WTC11 (cell line): Measurements from ENCODE around the gene CFAP221. TPM values are rescaled to one million over a fixed set of nuclear protein-coding genes. Genes with fewer than 3 reads are reported as not detected.

ENCODE experiments used
- ATAC-seq: fragments of 200-7000 bp; cut with Tn5 transposase; 2 replicates; pipeline ENCODE4 v1.10.0; 2021; ENCODE audit warnings: mild to moderate bottlenecking, moderate library complexity
- CTCF ChIA-PET: fragments of 300-600 bp; sonication (Branson Sonifier 250); formaldehyde crosslinking; loops from one replicate; lab custom pipeline; 2021; ENCODE audit warnings: antibody characterized with exemption; lab: Charles Lee
- POLR2A ChIA-PET: fragments of 350-600 bp; sonication (Branson Sonifier 250); formaldehyde crosslinking; loops from one replicate; lab custom pipeline; 2021; ENCODE audit warnings: antibody characterized with exemption; lab: Charles Lee
- DNase-seq: peaks from one replicate; pipeline ENCODE4 v3.0.0; 2021; ENCODE audit warnings: low spot score
- H3K27ac Mint-ChIP-seq: 2 replicates; pipeline ENCODE4 v1.8.0; 2021; ENCODE audit warnings: mixed read lengths
- H3K27me3 Mint-ChIP-seq: 2 replicates; pipeline ENCODE4 v1.8.0; 2021; ENCODE audit warnings: low read depth, mild to moderate bottlenecking, moderate library complexity, mixed read lengths
- H3K36me3 Mint-ChIP-seq: 2 replicates; pipeline ENCODE4 v1.8.0; 2021; ENCODE audit warnings: mixed read lengths
- H3K4me1 Mint-ChIP-seq: 2 replicates; pipeline ENCODE4 v1.8.0; 2022; ENCODE audit warnings: mixed read lengths
- H3K4me3 Mint-ChIP-seq: 2 replicates; pipeline ENCODE4 v1.8.0; 2021; ENCODE audit warnings: mild to moderate bottlenecking, moderate library complexity, mixed read lengths
- H3K9me3 Mint-ChIP-seq: 2 replicates; pipeline ENCODE4 v1.8.0; 2021; ENCODE audit warnings: mixed read lengths
- ATF3 ChIP-seq: sonication (generic); formaldehyde crosslinking; conservative IDR thresholded peaks from 2 replicates; pipeline ENCODE4 v1.8.1; 2022; ENCODE audit warnings: mild to moderate bottlenecking, missing genetic modification reagents
- ATF6 ChIP-seq: sonication (generic); formaldehyde crosslinking; IDR thresholded peaks from 2 replicates; pipeline ENCODE4 v1.8.1; 2023; ENCODE audit warnings: mild to moderate bottlenecking, missing genetic modification reagents
- FOXP1 ChIP-seq: sonication (generic); formaldehyde crosslinking; IDR thresholded peaks from 2 replicates; pipeline ENCODE4 v1.8.0; 2022; ENCODE audit warnings: missing genetic modification reagents, mild to moderate bottlenecking, moderate library complexity, borderline replicate concordance
- GRHL2 ChIP-seq: fragments of 250-450 bp; sonication (Bioruptor Pico); IDR thresholded peaks from 2 replicates; pipeline ENCODE4 v1.8.0; 2022; ENCODE audit warnings: mild to moderate bottlenecking, moderate library complexity; ENCODE audit not compliant: insufficient replicate concordance, severe bottlenecking
- JUN ChIP-seq: sonication (generic); formaldehyde crosslinking; IDR thresholded peaks from 2 replicates; pipeline ENCODE4 v1.8.0; 2023; ENCODE audit warnings: mild to moderate bottlenecking, missing genetic modification reagents
- KAT7 ChIP-seq: sonication (generic); formaldehyde crosslinking; IDR thresholded peaks from 2 replicates; pipeline ENCODE4 v1.8.1; 2023; ENCODE audit warnings: missing genetic modification reagents, mild to moderate bottlenecking, borderline replicate concordance
- MLX ChIP-seq: sonication (generic); formaldehyde crosslinking; IDR thresholded peaks from 2 replicates; pipeline ENCODE4 v1.8.1; 2023; ENCODE audit warnings: mild to moderate bottlenecking, missing genetic modification reagents, moderate library complexity
- MXD4 ChIP-seq: fragments of 250-450 bp; sonication (Bioruptor Pico); IDR thresholded peaks from 2 replicates; pipeline ENCODE4 v1.8.0; 2021; ENCODE audit warnings: mild to moderate bottlenecking, moderate library complexity, borderline replicate concordance
- MYBL2 ChIP-seq: sonication (generic); formaldehyde crosslinking; IDR thresholded peaks from 2 replicates; pipeline ENCODE4 v1.8.1; 2023; ENCODE audit warnings: mild to moderate bottlenecking, moderate library complexity, missing genetic modification reagents
- NFATC4 ChIP-seq: fragments of 250-450 bp; sonication (Bioruptor Pico); IDR thresholded peaks from 2 replicates; pipeline ENCODE4 v1.9.0; 2021; ENCODE audit warnings: mild to moderate bottlenecking
- NR2C2 ChIP-seq: sonication (generic); formaldehyde crosslinking; IDR thresholded peaks from 2 replicates; pipeline ENCODE4 v1.8.0; 2022; ENCODE audit warnings: mild to moderate bottlenecking, missing genetic modification reagents
- NR3C1 ChIP-seq: sonication (generic); formaldehyde crosslinking; conservative IDR thresholded peaks from 2 replicates; pipeline ENCODE4 v1.8.1; 2023; ENCODE audit warnings: low read depth, mild to moderate bottlenecking, missing genetic modification reagents
- PREB ChIP-seq: sonication (generic); formaldehyde crosslinking; IDR thresholded peaks from 2 replicates; pipeline ENCODE4 v1.8.1; 2022; ENCODE audit warnings: mild to moderate bottlenecking, missing genetic modification reagents, moderate library complexity, borderline replicate concordance
- RELA ChIP-seq: sonication (generic); formaldehyde crosslinking; IDR thresholded peaks from 2 replicates; pipeline ENCODE4 v1.8.1; 2022; ENCODE audit warnings: missing genetic modification reagents, mild to moderate bottlenecking, borderline replicate concordance
- SP1 ChIP-seq: sonication (generic); formaldehyde crosslinking; conservative IDR thresholded peaks from 2 replicates; pipeline ENCODE4 v1.8.1; 2022; ENCODE audit warnings: missing genetic modification reagents
- STAT6 ChIP-seq: sonication (generic); formaldehyde crosslinking; conservative IDR thresholded peaks from 2 replicates; pipeline ENCODE4 v1.8.1; 2023; ENCODE audit warnings: mild to moderate bottlenecking, low read depth, missing genetic modification reagents, moderate library complexity
- USF1 ChIP-seq: sonication (generic); formaldehyde crosslinking; IDR thresholded peaks from 2 replicates; pipeline ENCODE4 v1.8.0; 2022; ENCODE audit warnings: mild to moderate bottlenecking, missing genetic modification reagents
- ZNF138 ChIP-seq: sonication (generic); formaldehyde crosslinking; conservative IDR thresholded peaks from 2 replicates; pipeline ENCODE4 v1.8.1; 2022; ENCODE audit warnings: mild to moderate bottlenecking, moderate library complexity, missing genetic modification reagents
- ZNF317 ChIP-seq: sonication (generic); formaldehyde crosslinking; IDR thresholded peaks from 2 replicates; pipeline ENCODE4 v1.8.1; 2023; ENCODE audit warnings: low read depth, mild to moderate bottlenecking, moderate library complexity, missing genetic modification reagents, borderline replicate concordance
- ZNF396 ChIP-seq: fragments of 250-450 bp; sonication (Bioruptor Pico); IDR thresholded peaks from 2 replicates; pipeline ENCODE4 v1.8.0; 2021; ENCODE audit warnings: mild to moderate bottlenecking, moderate library complexity, borderline replicate concordance
- ZNF532 ChIP-seq: fragments of 250-450 bp; sonication (Bioruptor Pico); IDR thresholded peaks from 2 replicates; pipeline ENCODE4 v1.9.0; 2021; ENCODE audit warnings: mild to moderate bottlenecking, borderline replicate concordance
- total RNA-seq: library from RNA; stranded (reverse); gene quantifications from 3 replicates; pipeline ENCODE4 v1.2.3, GENCODE V29; 2021

The CFAP221 gene
- total RNA-seq, 1 experiment from 2014 or later, result 0.35 TPM

- TF ChIP-seq ATF6 (CRISPR knock-in tag) (no peak), PREB (CRISPR knock-in tag) (no peak), ZNF396 (CRISPR knock-in tag) (no peak), ZNF317 (CRISPR knock-in tag) (no peak), USF1 (CRISPR knock-in tag) (no peak), JUN (CRISPR knock-in tag) (no peak), ZNF138 (CRISPR knock-in tag) (no peak)
Observed at GRCh38 chr2:119536707-119537106, 7.5 kb upstream of the CFAP221 start (continued).

GRCh38 chr2:119537792-119538191 is 6.5 kb upstream of the CFAP221 start:
- ChIA-PET CTCF (interaction anchor here (0.6 to 0.7 kb wide), 2 partner anchors 71 to 612 kb away, joined by 3 read pairs; no protein-coding TSS in a partner anchor), POLR2A (interaction anchor here (0.6 kb wide), 1 partner anchor 154 kb away, joined by 3 read pairs; no protein-coding TSS in a partner anchor)
- H3K27me3 Mint-ChIP-seq, result peaks cover 6% of the 10 kb centered on the region
- peaks cover 9% of the 10 kb centered on the region for H3K4me1 Mint-ChIP-seq
- H3K9me3 Mint-ChIP-seq, result peaks cover 23% of the 10 kb centered on the region
- H3K36me3 Mint-ChIP-seq, result peaks cover 22% of the 10 kb centered on the region
- ATAC-seq, result no peak
- H3K4me3 Mint-ChIP-seq, result no peak overlapping the region
- no peak overlapping the region for H3K27ac Mint-ChIP-seq
- no peak for DNase-seq
- TF ChIP-seq NR3C1 (CRISPR knock-in tag), result no peak
- no peak for TF ChIP-seq RELA (CRISPR knock-in tag)
- TF ChIP-seq MLX (CRISPR knock-in tag), result no peak
- no peak for TF ChIP-seq ZNF532 (CRISPR knock-in tag)
- TF ChIP-seq NFATC4, result no peak
- TF ChIP-seq KAT7 (CRISPR knock-in tag), result no peak
- TF ChIP-seq STAT6 (CRISPR knock-in tag), result no peak
- TF ChIP-seq MXD4 (CRISPR knock-in tag), result no peak
- no peak for TF ChIP-seq PREB (CRISPR knock-in tag)
- TF ChIP-seq GRHL2, result no peak
- no peak for TF ChIP-seq NR2C2
- TF ChIP-seq FOXP1, result no peak
- TF ChIP-seq SP1, result no peak
- no peak for TF ChIP-seq ATF3 (CRISPR knock-in tag)
- no peak for TF ChIP-seq MYBL2 (CRISPR knock-in tag)
